GM20000 (cell line): ENCODE data around the gene CTDSPL.

Experiments used
- DNase-seq: peaks from one replicate; pipeline ENCODE4 v3.0.0; 2012; ENCODE audit warnings: low spot score
- TF ChIP-seq, protein P1 (sequence below): IDR thresholded peaks from 2 replicates; pipeline ENCODE4 v1.5.1; 2012; ENCODE audit warnings: mild to moderate bottlenecking, control low read depth; ENCODE audit errors: extremely low read depth, missing control alignments

Gene CTDSPL

DNA sequence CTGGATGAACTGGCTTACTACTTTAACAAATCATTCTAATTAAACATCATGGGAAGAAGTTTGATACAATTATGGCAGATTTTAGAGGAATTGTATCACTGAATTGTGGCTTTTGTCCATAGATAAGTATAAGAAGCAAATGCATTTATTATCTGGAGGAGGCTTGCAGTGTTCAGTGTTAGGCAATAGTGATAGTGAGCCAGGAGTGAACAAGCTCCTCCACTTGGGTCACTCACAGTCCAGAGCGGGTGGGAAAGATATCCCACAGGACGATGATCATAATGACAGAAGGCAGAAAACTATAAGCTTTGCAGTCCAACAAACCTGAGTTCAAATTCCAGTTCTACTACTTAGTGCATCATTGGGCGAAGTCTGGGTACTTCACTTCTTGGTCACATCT, 64.9 kb downstream of the CTDSPL start:
- DNase-seq, result no peak
- TF ChIP-seq, protein P1, sequence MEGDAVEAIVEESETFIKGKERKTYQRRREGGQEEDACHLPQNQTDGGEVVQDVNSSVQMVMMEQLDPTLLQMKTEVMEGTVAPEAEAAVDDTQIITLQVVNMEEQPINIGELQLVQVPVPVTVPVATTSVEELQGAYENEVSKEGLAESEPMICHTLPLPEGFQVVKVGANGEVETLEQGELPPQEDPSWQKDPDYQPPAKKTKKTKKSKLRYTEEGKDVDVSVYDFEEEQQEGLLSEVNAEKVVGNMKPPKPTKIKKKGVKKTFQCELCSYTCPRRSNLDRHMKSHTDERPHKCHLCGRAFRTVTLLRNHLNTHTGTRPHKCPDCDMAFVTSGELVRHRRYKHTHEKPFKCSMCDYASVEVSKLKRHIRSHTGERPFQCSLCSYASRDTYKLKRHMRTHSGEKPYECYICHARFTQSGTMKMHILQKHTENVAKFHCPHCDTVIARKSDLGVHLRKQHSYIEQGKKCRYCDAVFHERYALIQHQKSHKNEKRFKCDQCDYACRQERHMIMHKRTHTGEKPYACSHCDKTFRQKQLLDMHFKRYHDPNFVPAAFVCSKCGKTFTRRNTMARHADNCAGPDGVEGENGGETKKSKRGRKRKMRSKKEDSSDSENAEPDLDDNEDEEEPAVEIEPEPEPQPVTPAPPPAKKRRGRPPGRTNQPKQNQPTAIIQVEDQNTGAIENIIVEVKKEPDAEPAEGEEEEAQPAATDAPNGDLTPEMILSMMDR, result no peak

DNA sequence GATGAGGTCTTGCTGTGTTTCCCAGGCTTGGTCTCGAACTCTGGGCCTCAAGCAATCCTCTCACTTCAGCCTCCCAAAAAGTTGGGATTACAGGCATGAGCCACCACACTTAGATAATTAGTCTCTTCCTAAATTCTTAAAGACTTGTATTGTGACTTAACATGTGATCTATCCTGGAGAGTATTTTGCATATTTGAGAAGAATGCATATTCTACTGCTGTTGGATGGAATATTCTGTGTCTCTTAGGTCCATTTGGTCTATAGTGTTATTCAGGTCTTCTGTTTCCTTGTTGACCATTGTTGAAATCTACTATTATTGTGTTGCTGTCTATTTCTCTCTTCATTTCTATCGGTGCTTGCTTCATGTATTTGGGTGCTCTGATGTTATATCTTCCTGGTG, 68.8 kb downstream of the CTDSPL start:
- TF ChIP-seq, protein P1, result no peak

DNA sequence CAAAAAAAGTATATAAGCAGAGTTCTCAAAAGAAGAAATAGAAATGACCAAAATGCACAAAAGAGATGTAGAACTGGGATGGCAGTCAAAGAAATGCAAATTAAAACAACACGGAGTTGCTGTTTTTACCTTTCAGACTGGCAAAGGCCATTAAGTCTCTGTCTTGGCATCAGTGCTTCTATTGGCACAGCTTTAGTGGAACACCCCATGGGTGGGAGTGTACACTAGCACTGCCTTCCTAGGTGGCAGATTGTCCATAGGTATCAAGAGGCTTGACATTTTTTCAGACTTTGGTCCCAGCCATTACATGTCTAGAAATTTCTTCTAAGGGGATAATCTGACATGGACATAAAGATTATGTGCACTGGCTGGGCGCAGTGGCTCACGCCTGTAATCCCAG, 70.8 kb downstream of the CTDSPL start:
- TF ChIP-seq, protein P1, result no peak
- DNase-seq, result no peak

More for the DNA sequence above, 68.8 kb downstream of the CTDSPL start:
- DNase-seq, result no peak

DNA sequence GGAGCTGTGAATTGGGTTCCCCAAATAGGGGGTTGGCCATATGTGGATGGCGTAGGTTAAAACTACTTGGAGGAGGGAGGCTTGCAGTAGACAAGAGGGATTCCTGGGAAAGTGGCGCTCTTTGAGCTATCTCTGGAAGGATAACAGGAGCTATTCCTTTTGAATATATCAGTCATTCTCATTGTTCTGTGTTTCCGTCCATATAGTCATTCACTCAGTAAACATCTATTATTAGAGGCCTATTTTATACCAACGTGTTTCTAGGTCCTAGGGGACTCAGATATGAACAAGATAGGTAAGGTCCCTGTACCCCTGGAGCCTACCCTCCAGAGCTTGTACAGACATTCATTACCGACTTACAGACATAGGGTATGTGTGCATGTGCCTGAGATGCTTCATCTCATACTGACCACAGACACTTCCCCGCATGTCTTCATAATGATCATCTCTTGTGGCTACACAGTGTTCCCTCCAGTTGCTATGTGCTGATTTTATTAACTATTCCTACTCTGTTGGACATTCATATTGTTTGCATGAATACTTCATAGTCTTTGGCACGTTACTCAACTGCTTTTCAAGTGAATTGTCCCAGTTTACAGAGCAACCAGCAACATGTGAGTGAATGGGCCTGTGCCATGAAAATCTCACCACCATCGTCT, 73.1 kb downstream of the CTDSPL start:
- TF ChIP-seq, protein P1, result no peak
- DNase-seq, result no peak

DNA sequence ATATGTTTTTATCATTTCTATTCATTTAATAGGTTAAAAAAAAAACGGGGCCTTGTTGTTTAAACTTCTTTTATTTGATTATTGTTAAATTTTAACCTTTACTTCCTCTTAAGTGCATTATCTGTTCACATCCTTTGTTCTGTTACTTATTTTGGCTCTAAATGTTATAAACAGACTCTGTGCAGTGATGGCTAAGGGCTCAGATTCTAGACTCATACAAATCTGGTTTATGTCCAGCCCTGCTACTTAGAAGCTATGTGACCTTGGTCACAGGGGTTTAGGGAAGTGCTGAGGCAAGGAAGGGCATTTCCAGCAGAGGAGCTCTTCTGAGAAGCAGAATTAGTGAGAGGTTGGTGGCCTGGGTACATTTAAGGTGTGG, 73.6 kb downstream of the CTDSPL start:
- TF ChIP-seq, protein P1, result no peak
- DNase-seq, result no peak

DNA sequence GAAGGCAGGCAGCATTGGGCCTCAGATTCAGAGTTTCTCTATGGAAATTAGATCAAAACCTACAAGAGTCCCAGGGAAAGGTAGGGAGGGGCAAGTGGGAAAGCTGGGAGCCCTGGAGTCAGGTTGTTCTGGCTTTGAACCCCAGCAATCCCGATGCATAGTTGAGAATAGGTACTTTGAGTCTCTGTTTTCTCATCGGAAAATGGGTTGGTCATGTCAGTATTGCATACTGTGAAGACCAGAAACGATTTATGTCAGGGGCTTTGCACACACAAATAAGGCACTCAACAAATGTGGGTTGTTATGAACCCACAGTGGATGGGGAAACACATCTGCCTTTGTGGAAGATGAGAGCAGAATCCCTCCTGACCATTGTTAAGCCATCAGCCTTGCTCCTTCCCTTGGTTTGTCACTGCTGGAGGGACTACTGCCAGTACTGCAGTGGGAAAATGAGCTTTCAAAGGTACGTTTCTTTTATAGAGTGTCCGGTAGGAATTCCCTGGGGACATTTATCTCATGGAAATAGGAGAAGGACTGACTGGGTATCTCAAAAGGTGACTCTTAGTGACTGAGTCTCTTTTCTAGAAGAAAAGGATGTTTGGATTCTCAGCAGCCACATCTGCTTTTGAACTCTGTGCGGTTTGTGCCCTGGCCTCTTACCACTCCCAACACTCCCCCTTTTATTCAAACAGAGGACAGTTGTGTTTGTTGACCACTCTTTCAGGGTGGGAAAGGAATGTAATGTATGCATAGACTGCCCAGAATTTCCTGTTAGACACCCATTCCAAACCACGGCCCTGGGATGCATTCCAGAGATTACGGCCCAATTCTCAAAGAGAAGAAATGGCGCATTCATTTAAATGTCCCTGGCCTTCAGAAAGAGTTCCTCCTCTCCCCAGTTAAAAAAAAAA, 74.3 kb downstream of the CTDSPL start:
- DNase-seq, result no peak
- TF ChIP-seq, protein P1, result no peak

DNA sequence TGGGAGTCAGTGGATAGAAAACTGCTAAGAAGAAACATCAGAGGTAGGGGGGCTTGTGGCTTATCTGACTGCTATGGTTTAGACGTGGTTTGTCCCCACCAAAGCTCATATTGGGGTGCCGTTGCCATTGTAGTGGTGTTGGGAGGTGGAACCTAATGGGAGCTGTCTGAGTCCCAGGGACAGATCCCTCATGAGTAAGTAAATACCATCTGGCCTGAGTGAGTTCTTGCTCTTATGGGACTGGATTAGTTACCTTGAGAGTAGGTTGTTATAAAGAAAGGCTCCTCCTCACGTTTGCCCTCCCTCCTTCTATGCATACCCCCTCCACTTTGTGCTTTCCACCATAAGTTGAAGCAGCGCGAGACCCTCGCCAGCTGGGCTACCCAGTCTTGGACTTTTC, 75.5 kb downstream of the CTDSPL start:
- TF ChIP-seq, protein P1, result no peak

More for the DNA sequence above, 75.5 kb downstream of the CTDSPL start:
- no peak for DNase-seq
